Thyroid gland (tissue), 4 donors: Measurements from ENCODE around the gene FGF8.

ENCODE experiments used
- POLR2A ChIP-seq, 2 donors: fragments of 450-650 bp; IDR thresholded peaks; one replicate each; pipeline ENCODE4 v1.6.1; 2017; ENCODE audit warnings: antibody characterized with exemption in 2 of 2, mild to moderate bottlenecking in 2 of 2, moderate library complexity in 1 of 2
- TF ChIP-seq, protein P1 (sequence below), 6 experiments: fragments of 200-600 bp in 3 of 6; fragments of 450-650 bp in 3 of 6; sonication (generic) in 3 of 6; IDR thresholded peaks; one replicate each; pipeline ENCODE4 v1.5.1; 2016 to 2019; ENCODE audit warnings: antibody characterized with exemption in 6 of 6, mild to moderate bottlenecking in 2 of 6, inconsistent platforms in 1 of 6, moderate library complexity in 1 of 6

DNA sequence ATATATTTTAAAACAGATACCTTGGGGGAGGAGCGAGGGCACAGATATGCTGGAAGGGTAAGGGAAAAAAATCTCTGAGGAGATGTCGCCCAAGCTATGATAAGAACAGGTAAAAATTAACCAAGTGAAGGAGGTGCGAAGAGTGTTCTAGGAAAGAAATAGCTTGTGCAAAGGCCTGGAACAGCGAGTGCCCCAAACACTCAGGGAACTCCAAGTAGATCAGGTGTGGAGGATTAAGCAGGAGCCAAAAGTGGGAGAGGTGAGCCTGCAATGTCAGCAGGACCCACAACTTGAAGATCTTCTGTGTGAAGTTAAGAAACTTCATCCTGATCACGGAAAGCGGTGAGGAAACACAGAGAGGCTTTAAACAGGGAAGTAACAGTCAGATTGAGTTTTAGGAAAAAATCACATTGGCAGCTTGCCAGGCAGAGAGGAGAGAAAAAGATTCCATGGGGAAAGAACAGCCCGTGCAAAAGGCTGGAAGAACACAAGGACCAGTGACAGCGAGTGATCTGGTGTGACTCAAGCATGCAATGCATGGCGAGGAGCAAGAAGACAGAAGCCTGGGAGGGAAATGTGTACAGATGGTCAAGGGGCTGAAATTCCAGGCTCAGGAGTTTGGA lies 30.7 kb downstream of the FGF8 start:
- no peak for TF ChIP-seq POLR2A (IDR thresholded peaks at IDR 0.05)
- TF ChIP-seq, protein P1, sequence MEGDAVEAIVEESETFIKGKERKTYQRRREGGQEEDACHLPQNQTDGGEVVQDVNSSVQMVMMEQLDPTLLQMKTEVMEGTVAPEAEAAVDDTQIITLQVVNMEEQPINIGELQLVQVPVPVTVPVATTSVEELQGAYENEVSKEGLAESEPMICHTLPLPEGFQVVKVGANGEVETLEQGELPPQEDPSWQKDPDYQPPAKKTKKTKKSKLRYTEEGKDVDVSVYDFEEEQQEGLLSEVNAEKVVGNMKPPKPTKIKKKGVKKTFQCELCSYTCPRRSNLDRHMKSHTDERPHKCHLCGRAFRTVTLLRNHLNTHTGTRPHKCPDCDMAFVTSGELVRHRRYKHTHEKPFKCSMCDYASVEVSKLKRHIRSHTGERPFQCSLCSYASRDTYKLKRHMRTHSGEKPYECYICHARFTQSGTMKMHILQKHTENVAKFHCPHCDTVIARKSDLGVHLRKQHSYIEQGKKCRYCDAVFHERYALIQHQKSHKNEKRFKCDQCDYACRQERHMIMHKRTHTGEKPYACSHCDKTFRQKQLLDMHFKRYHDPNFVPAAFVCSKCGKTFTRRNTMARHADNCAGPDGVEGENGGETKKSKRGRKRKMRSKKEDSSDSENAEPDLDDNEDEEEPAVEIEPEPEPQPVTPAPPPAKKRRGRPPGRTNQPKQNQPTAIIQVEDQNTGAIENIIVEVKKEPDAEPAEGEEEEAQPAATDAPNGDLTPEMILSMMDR (IDR thresholded peaks at IDR 0.05), result no peak
